ENCODE data around the gene SLC6A7. TPM values are rescaled to one million over a fixed set of nuclear protein-coding genes. Genes with fewer than 3 reads are reported as not detected.

SLC6A7 gene
- total and polyA plus RNA-seq, 12 donors = not detected

DNA sequence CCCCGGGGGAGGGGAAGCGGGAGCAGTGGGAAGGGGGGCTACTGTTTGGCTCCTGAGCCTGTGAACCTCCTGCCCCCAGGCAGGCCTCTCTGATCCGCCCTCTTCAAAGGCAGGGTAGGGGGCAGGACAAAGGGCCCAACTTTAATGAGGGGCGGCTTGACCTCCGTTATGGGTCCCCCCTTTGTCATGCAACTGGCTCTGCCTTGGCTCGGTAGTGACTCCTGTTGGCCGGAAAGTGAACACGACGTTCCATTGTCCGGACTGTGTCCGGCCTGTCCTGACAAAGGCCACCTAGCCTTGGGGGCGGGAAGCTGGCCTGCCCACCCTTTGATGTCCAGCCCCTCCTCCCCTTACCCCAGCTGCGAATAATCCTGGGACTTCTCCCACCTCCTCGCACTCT is 22.0 kb upstream of the SLC6A7 start:
- Histone ChIP-seq H3K36me3 (replicated peaks in 1 of 2) (no peaks in the 10 kb centered on the region), H3K27ac (no peak overlapping the region), H3K4me3 (no peak overlapping the region), H3K27me3 (peaks cover 15% of the 10 kb centered on the region), H3K9me3 (replicated peaks in 1 of 3) (no peaks in the 10 kb centered on the region), H3K4me1 (replicated peaks in 1 of 2) (no peaks in the 10 kb centered on the region)
- 72 to 80% (median 80%) methylated on average over 3 to 14 of the region's 14 CpGs for WGBS, 4 donors
- TF ChIP-seq CTCF (IDR thresholded peaks at IDR 0.05) = no peak
- no peak for TF ChIP-seq POLR2A (IDR thresholded peaks at IDR 0.05)
- intact Hi-C loops (cut with DNase I) = loop anchor here (10.0 kb wide), 2 partner anchors 177 to 267 kb away; no protein-coding TSS in a partner anchor
- DNase-seq = no peak

- no peaks in the 10 kb centered on the region for H3K4me1 ChIP-seq (replicated peaks in 1 of 2)
- H3K9me3 ChIP-seq (replicated peaks in 1 of 3) = no peaks in the 10 kb centered on the region
- H3K36me3 ChIP-seq (replicated peaks in 1 of 2) = no peaks in the 10 kb centered on the region
- peaks cover 15% of the 10 kb centered on the region for H3K27me3 ChIP-seq
- H3K27ac ChIP-seq = no peak overlapping the region
- WGBS, 4 donors = 36 to 60% (median 44%) methylated on average over 1 to 3 of the region's 3 CpGs
- TF ChIP-seq POLR2A (IDR thresholded peaks at IDR 0.05) (no peak), CTCF (IDR thresholded peaks at IDR 0.05) (no peak)
- no peak for DNase-seq
- intact Hi-C loops (cut with DNase I) = loop anchor here (10.0 kb wide), 2 partner anchors 176 to 266 kb away; no protein-coding TSS in a partner anchor
- no peak overlapping the region for H3K4me3 ChIP-seq
These were observed 21.0 kb upstream of the SLC6A7 start for GRCh38 chr5:150168864-150169263.

GRCh38 chr5:150172145-150172544 is 17.7 kb upstream of the SLC6A7 start:
- intact Hi-C loops (cut with DNase I) = no loop called here

GRCh38 chr5:150172556-150172955 is 17.3 kb upstream of the SLC6A7 start:
- H3K36me3 ChIP-seq (replicated peaks in 1 of 2) = no peaks in the 10 kb centered on the region
- peaks cover 3% of the 10 kb centered on the region for H3K27me3 ChIP-seq
- no peaks in the 10 kb centered on the region for H3K9me3 ChIP-seq (replicated peaks in 1 of 3)
- WGBS, 4 donors = 84 to 97% (median 94%) methylated on average over 4 of the region's 4 CpGs
- no peak for DNase-seq
- no peaks in the 10 kb centered on the region for H3K4me1 ChIP-seq (replicated peaks in 1 of 2)
- H3K27ac ChIP-seq = no peak overlapping the region
- no peak overlapping the region for H3K4me3 ChIP-seq
- intact Hi-C loops (cut with DNase I) = no loop called here
- TF ChIP-seq POLR2A (IDR thresholded peaks at IDR 0.05) = no peak
- no peak for TF ChIP-seq CTCF (IDR thresholded peaks at IDR 0.05)

More at GRCh38 chr5:150172145-150172544, 17.7 kb upstream of the SLC6A7 start:
- peaks cover 7% of the 10 kb centered on the region for H3K27me3 ChIP-seq
- no peaks in the 10 kb centered on the region for H3K36me3 ChIP-seq (replicated peaks in 1 of 2)
- no peak overlapping the region for H3K27ac ChIP-seq
- no peaks in the 10 kb centered on the region for H3K4me1 ChIP-seq (replicated peaks in 1 of 2)
- no peak overlapping the region for H3K4me3 ChIP-seq
- no peak for DNase-seq
- 69 to 81% (median 74%) methylated on average over 1 of the region's 1 CpG for WGBS, 4 donors
- TF ChIP-seq POLR2A (IDR thresholded peaks at IDR 0.05) (no peak), CTCF (IDR thresholded peaks at IDR 0.05) (no peak)
- no peaks in the 10 kb centered on the region for H3K9me3 ChIP-seq (replicated peaks in 1 of 3)
